DND-41 (cell line): ENCODE results near the gene BST1.
A peak's percentile ranks its signal among the peaks of the same experiment; 100 is the strongest.

Source experiments
- ATAC-seq: fragments of 200-7000 bp; cut with Tn5 transposase; 3 replicates; pipeline ENCODE4 v1.9.1; 2021; ENCODE audit warnings: low read depth; ENCODE audit not compliant: insufficient read depth
- DNase-seq: peaks from one replicate; pipeline ENCODE4 v3.0.0-alpha.2; 2020
- H2AFZ ChIP-seq: 2 replicates; pipeline ENCODE4 v1.6.0; 2012; ENCODE audit warnings: low read depth, low read length
- H3K27ac ChIP-seq: 2 replicates; pipeline ENCODE4 v1.5.1; 2012; ENCODE audit warnings: low read length, inconsistent platforms
- H3K27me3 ChIP-seq: fragments of 200-600 bp; sonication (generic); 2 replicates; pipeline ENCODE4 v1.6.0; 2012; ENCODE audit warnings: low read length, mild to moderate bottlenecking, inconsistent platforms; ENCODE audit not compliant: insufficient read depth, poor library complexity
- H3K36me3 ChIP-seq: 2 replicates; pipeline ENCODE4 v1.5.1; 2012; ENCODE audit warnings: low read length, inconsistent platforms; ENCODE audit not compliant: insufficient read depth
- H3K4me1 ChIP-seq: 2 replicates; pipeline ENCODE4 v1.5.1; 2012; ENCODE audit warnings: mild to moderate bottlenecking, low read length; ENCODE audit not compliant: insufficient read depth
- H3K4me2 ChIP-seq: 2 replicates; pipeline ENCODE4 v1.6.0; 2012; ENCODE audit warnings: mild to moderate bottlenecking, moderate library complexity, low read length, inconsistent platforms; ENCODE audit not compliant: insufficient read depth
- H3K4me3 ChIP-seq, 2 experiments: fragments of 200-600 bp in 1 of 2; shearing (Covaris generic) in 1 of 2; 2 replicates each; pipeline ENCODE4 v1.5.1; 2012 to 2016; ENCODE audit warnings: inconsistent platforms in 2 of 2, low read length in 2 of 2, mild to moderate bottlenecking in 2 of 2, low read depth in 1 of 2, moderate library complexity in 1 of 2
- H3K79me2 ChIP-seq: 2 replicates; pipeline ENCODE4 v1.6.0; 2012; ENCODE audit warnings: low read length, inconsistent platforms; ENCODE audit not compliant: insufficient read depth
- H3K9ac ChIP-seq: 2 replicates; pipeline ENCODE4 v1.6.0; 2012; ENCODE audit warnings: low read depth, mild to moderate bottlenecking, inconsistent platforms, low read length, moderate library complexity
- H3K9me3 ChIP-seq: 2 replicates; pipeline ENCODE4 v1.5.1; 2012; ENCODE audit warnings: low read length, moderate library complexity, mild to moderate bottlenecking, inconsistent platforms; ENCODE audit not compliant: insufficient read depth, severe bottlenecking
- H4K20me1 ChIP-seq: 2 replicates; pipeline ENCODE4 v1.6.0; 2012; ENCODE audit warnings: low read length; ENCODE audit not compliant: insufficient read depth
- CTCF ChIP-seq: IDR thresholded peaks from 2 replicates; pipeline ENCODE4 v1.5.1; 2012; ENCODE audit warnings: borderline replicate concordance, low read length, moderate library complexity, mild to moderate bottlenecking; ENCODE audit not compliant: poor library complexity, severe bottlenecking; ENCODE audit errors: extremely low read depth
- EZH2 ChIP-seq: IDR thresholded peaks from 3 replicates; pipeline ENCODE4 v1.6.1; 2012; ENCODE audit warnings: borderline replicate concordance, low read depth, mild to moderate bottlenecking, moderate library complexity, low read length, inconsistent platforms; ENCODE audit not compliant: severe bottlenecking

The BST1 gene

GRCh38 chr4:15702941-15703403 is at the start of gene BST1:
Gene BST1 (plus strand): TSS chr4:15703065. CDS start chr4:15703145, 80 bp downstream.
- TF ChIP-seq CTCF: no peak
- no peak for TF ChIP-seq EZH2
- Histone ChIP-seq H3K4me1 (peaks cover 20% of the 10 kb centered on the region), H3K4me3 (peak within 1 kb of the TSS; percentile 16 to 68), H3K9me3 (no peaks in the 10 kb centered on the region), H3K9ac (peak within 1 kb of the TSS; percentile 60), H3K4me2 (peak within 1 kb of the TSS; percentile 84), H3K27me3 (peaks cover 11% of the 10 kb centered on the region), H4K20me1 (0 out of 2 replicates have a peak, but pooled peaks cover 6% of the 10 kb centered on the region), H3K79me2 (no peaks in the 10 kb centered on the region), H3K27ac (peak within 1 kb of the TSS; percentile 6; the same call in 1 of the 2 replicates), H3K36me3 (no peaks in the 10 kb centered on the region), H2AFZ (peak within 1 kb of the TSS; percentile 69)
- ATAC-seq (peak; percentile 87), DNase-seq (peak; percentile 75)

GRCh38 chr4:15653420-15653819 is 49.4 kb upstream of the BST1 start:
- DNase-seq: no peak
- no peak overlapping the region for H2AFZ ChIP-seq
- peak overlapping the region; percentile 94 for H3K9ac ChIP-seq
- H3K4me1 ChIP-seq: peaks cover 65% of the 10 kb centered on the region
- H3K79me2 ChIP-seq: peaks cover 75% of the 10 kb centered on the region
- H3K36me3 ChIP-seq: no peaks in the 10 kb centered on the region; the same call in 1 of the 2 replicates
- H3K4me3 ChIP-seq: peak overlapping the region; percentile 60 to 90
- H3K27me3 ChIP-seq: no peaks in the 10 kb centered on the region
- H3K27ac ChIP-seq: peak overlapping the region; percentile 90
- TF ChIP-seq CTCF: no peak
- no peak for TF ChIP-seq EZH2
- H3K9me3 ChIP-seq: no peaks in the 10 kb centered on the region
- H3K4me2 ChIP-seq: peak overlapping the region; percentile 65
- H4K20me1 ChIP-seq: peaks cover 27% of the 10 kb centered on the region
- ATAC-seq: no peak

- Histone ChIP-seq H2AFZ (peak overlapping the region; percentile 90), H3K9me3 (no peaks in the 10 kb centered on the region), H3K27me3 (no peaks in the 10 kb centered on the region), H3K9ac (peak overlapping the region; percentile 94), H3K4me3 (peak overlapping the region; percentile 60 to 90), H3K4me1 (peaks cover 62% of the 10 kb centered on the region), H4K20me1 (peaks cover 22% of the 10 kb centered on the region), H3K79me2 (peaks cover 69% of the 10 kb centered on the region), H3K36me3 (no peaks in the 10 kb centered on the region; the same call in 1 of the 2 replicates), H3K4me2 (peak overlapping the region; percentile 65), H3K27ac (peak overlapping the region; percentile 90)
- ATAC-seq (peak; percentile 32), DNase-seq (peak; percentile 31)
- no peak for TF ChIP-seq CTCF
- TF ChIP-seq EZH2: no peak
These were observed 48.8 kb upstream of the BST1 start for GRCh38 chr4:15653864-15654592.
